Breast epithelium (tissue), 3 donors: ENCODE data around the gene NPIPA1.
"Not testable (repeated sequence)": the region's sequence is repeated elsewhere in the genome, so short reads cannot be mapped to it uniquely, and the experiment has no call there.

ENCODE experiments used
- CTCF ChIP-seq, 3 donors: fragments of 450-650 bp; IDR thresholded peaks; one replicate each; pipeline ENCODE4 v1.5.1; 2016 to 2017; ENCODE audit warnings: antibody characterized with exemption in 3 of 3, mild to moderate bottlenecking in 3 of 3, moderate library complexity in 3 of 3
- POLR2A ChIP-seq: fragments of 450-650 bp; IDR thresholded peaks from one replicate; pipeline ENCODE4 v1.6.1; 2016; ENCODE audit warnings: antibody characterized with exemption, mild to moderate bottlenecking, moderate library complexity
- POLR2AphosphoS5 ChIP-seq, 3 donors: sonication (generic); formaldehyde crosslinking; IDR thresholded peaks; one replicate each; pipeline ENCODE4 v1.6.1; 2017; ENCODE audit warnings: antibody characterized with exemption in 3 of 3

GRCh38 chr16:14969795-14970194 is 32.6 kb downstream of the NPIPA1 start:
- TF ChIP-seq POLR2A; POLR2AphosphoS5 (IDR thresholded peaks at IDR 0.05); CTCF (IDR thresholded peaks at IDR 0.05): not testable (repeated sequence)
